Panc1 (cell line): ENCODE measurements around the gene CD300LG. TPM values are rescaled to one million over a fixed set of nuclear protein-coding genes. Genes with fewer than 3 reads are reported as not detected.

Experiments used
- ATAC-seq: fragments of 200-7000 bp; cut with Tn5 transposase; 2 replicates; pipeline ENCODE4 v1.9.1; 2020; ENCODE audit warnings: mild to moderate bottlenecking, moderate library complexity
- BruUV-seq: library from RNA; stranded (reverse); fragments of 400-500 nt; replicated peaks from 2 replicates; lab custom pipeline; 2021; lab: Mats Ljungman, UMichigan
- CTCF ChIA-PET: fragments of 300-600 bp; sonication (Branson Sonifier 250); formaldehyde crosslinking; loops from one replicate; lab custom pipeline; 2022; ENCODE audit warnings: antibody characterized with exemption; lab: Charles Lee
- POLR2A ChIA-PET: fragments of 300-600 bp; sonication (Branson Sonifier 250); formaldehyde crosslinking; loops from one replicate; lab custom pipeline; 2022; ENCODE audit warnings: antibody characterized with exemption; lab: Charles Lee
- DNase-seq: peaks from one replicate; pipeline ENCODE4 v3.0.0-alpha.2; 2010; ENCODE audit warnings: low read depth, low spot score
- H3K27ac ChIP-seq: 2 replicates; pipeline ENCODE4 v1.5.1; 2011; ENCODE audit warnings: mild to moderate bottlenecking, low read length, inconsistent platforms
- H3K27me3 ChIP-seq: fragments of 200-500 bp; sonication (Bioruptor generic); 2 replicates; pipeline ENCODE4 v1.6.0; 2014; ENCODE audit warnings: low read length, inconsistent platforms; ENCODE audit not compliant: control insufficient read depth, insufficient read depth
- H3K36me3 ChIP-seq: fragments of 200-500 bp; sonication (Bioruptor generic); 2 replicates; pipeline ENCODE4 v1.5.1; 2014; ENCODE audit warnings: inconsistent platforms, mild to moderate bottlenecking, low read length, moderate library complexity; ENCODE audit not compliant: control insufficient read depth, insufficient read depth
- H3K4me1 ChIP-seq: 2 replicates; pipeline ENCODE4 v1.5.1; 2011; ENCODE audit warnings: inconsistent platforms, mild to moderate bottlenecking, low read length, moderate library complexity; ENCODE audit not compliant: control insufficient read depth, insufficient read depth
- H3K4me3 ChIP-seq, 2 experiments: 2 replicates each; pipeline ENCODE4 v1.5.1; 2011 to 2012; ENCODE audit warnings: low read depth in 2 of 2, low read length in 2 of 2, mild to moderate bottlenecking in 2 of 2, inconsistent platforms in 1 of 2, moderate library complexity in 1 of 2
- H3K9me3 ChIP-seq: fragments of 200-500 bp; sonication (Bioruptor generic); 2 replicates; pipeline ENCODE4 v1.5.1; 2014; ENCODE audit warnings: low read depth, mild to moderate bottlenecking, inconsistent platforms, low read length, moderate library complexity; ENCODE audit not compliant: control insufficient read depth, insufficient read depth
- POLR2AphosphoS5 ChIP-seq: IDR thresholded peaks from 2 replicates; pipeline ENCODE4 v1.6.1; 2012; ENCODE audit warnings: mild to moderate bottlenecking, low read depth, low read length, moderate library complexity
- REST ChIP-seq, 2 experiments: IDR thresholded peaks; 2 replicates each; pipeline ENCODE4 v1.6.1; 2011 to 2012; ENCODE audit warnings: low read depth in 2 of 2, control low read depth in 1 of 2, low read length in 1 of 2, mild to moderate bottlenecking in 1 of 2, moderate library complexity in 1 of 2; ENCODE audit not compliant: insufficient read depth in 1 of 2
- SIN3A ChIP-seq: IDR thresholded peaks from 2 replicates; pipeline ENCODE4 v1.6.1; 2012; ENCODE audit warnings: low read depth, mild to moderate bottlenecking, low read length, moderate library complexity, borderline replicate concordance; ENCODE audit not compliant: insufficient read depth
- TCF7L2 ChIP-seq: IDR thresholded peaks from 2 replicates; pipeline ENCODE4 v1.6.1; 2011; ENCODE audit warnings: mild to moderate bottlenecking, low read depth, low read length, inconsistent platforms
- in situ Hi-C: cut with HindIII; loops from 2 replicates; pipeline ENCODE4 v1.10.0; 2016; ENCODE audit warnings: low sequenced_read_pairs, low pct_unique_long_range_greater_than_20kb
- intact Hi-C: fragments of 100-400 bp; cut with micrococcal nuclease; formaldehyde crosslinking; loops from one replicate; pipeline ENCODE4 v1.10.0; 2022; ENCODE audit not compliant: unreplicated experiment
- total RNA-seq: library from RNA; stranded (reverse); gene quantifications from one replicate; pipeline ENCODE4 v1.2.1, GENCODE V29; 2021; ENCODE audit not compliant: unreplicated experiment
- TF ChIP-seq, protein P1 (sequence below): fragments of 450-650 bp; IDR thresholded peaks from 2 replicates; pipeline ENCODE4 v1.5.1; 2017; ENCODE audit warnings: mild to moderate bottlenecking

The CD300LG gene
- total RNA-seq, 1 experiment from 2014 or later: not detected

- H3K9me3 ChIP-seq: no peaks in the 10 kb centered on the region
- no peaks in the 10 kb centered on the region for H3K27me3 ChIP-seq
- TF ChIP-seq REST (IDR thresholded peaks at IDR 0.05; ENCODE audit: insufficient read depth in 1 of 2, low read depth in 2 of 2, low read length in 1 of 2) (no peak), SIN3A (no peak)
- TF ChIP-seq, protein P1, sequence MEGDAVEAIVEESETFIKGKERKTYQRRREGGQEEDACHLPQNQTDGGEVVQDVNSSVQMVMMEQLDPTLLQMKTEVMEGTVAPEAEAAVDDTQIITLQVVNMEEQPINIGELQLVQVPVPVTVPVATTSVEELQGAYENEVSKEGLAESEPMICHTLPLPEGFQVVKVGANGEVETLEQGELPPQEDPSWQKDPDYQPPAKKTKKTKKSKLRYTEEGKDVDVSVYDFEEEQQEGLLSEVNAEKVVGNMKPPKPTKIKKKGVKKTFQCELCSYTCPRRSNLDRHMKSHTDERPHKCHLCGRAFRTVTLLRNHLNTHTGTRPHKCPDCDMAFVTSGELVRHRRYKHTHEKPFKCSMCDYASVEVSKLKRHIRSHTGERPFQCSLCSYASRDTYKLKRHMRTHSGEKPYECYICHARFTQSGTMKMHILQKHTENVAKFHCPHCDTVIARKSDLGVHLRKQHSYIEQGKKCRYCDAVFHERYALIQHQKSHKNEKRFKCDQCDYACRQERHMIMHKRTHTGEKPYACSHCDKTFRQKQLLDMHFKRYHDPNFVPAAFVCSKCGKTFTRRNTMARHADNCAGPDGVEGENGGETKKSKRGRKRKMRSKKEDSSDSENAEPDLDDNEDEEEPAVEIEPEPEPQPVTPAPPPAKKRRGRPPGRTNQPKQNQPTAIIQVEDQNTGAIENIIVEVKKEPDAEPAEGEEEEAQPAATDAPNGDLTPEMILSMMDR: no peak
- DNase-seq: no peak
- H3K27ac ChIP-seq: no peak overlapping the region
- ATAC-seq: no peak
- intact Hi-C loops (no loop called here), in situ Hi-C loops (no loop called here)
- no peaks in the 10 kb centered on the region for H3K36me3 ChIP-seq
- no TSS peak for BruUV-seq
- POLR2A ChIA-PET: no interaction called here
- CTCF ChIA-PET: no interaction called here
- H3K4me3 ChIP-seq: no peak overlapping the region
- peaks cover under 1% of the 10 kb centered on the region for H3K4me1 ChIP-seq
These were observed 12.9 kb upstream of the CD300LG start for GRCh38 chr17:43834106-43834505.

GRCh38 chr17:43839670-43840108, 7.3 kb upstream of the CD300LG start:
- CTCF ChIA-PET: no interaction called here
- BruUV-seq: no TSS peak
- intact Hi-C loops (no loop called here), in situ Hi-C loops (no loop called here)
- Histone ChIP-seq H3K27me3 (no peaks in the 10 kb centered on the region), H3K4me3 (no peak overlapping the region), H3K4me1 (peaks cover 27% of the 10 kb centered on the region), H3K27ac (no peak overlapping the region), H3K36me3 (no peaks in the 10 kb centered on the region), H3K9me3 (no peaks in the 10 kb centered on the region)
- ATAC-seq (peak; percentile 65), DNase-seq (no peak)
- TF ChIP-seq TCF7L2: no peak
- TF ChIP-seq REST (IDR thresholded peaks at IDR 0.05; ENCODE audit: insufficient read depth in 1 of 2, low read depth in 2 of 2, low read length in 1 of 2): no peak
- TF ChIP-seq, protein P1: no peak
- no peak for TF ChIP-seq POLR2AphosphoS5
- TF ChIP-seq SIN3A: no peak
- POLR2A ChIA-PET: no interaction called here
